A549 (cell line): ENCODE results near the gene HOXD9. TPM values are rescaled to one million over a fixed set of nuclear protein-coding genes. Genes with fewer than 3 reads are reported as not detected.

Experiments
- ATAC-seq, 2 experiments: fragments of 200-7000 bp in 1 of 2; fragments of >200 bp in 1 of 2; cut with Nextera tagmentation in 1 of 2; cut with Tn5 transposase in 1 of 2; 3 replicates each; pipeline versions ENCODE4 v1.8.0 to v1.9.1; 2018 to 2020; ENCODE audit warnings: mild to moderate bottlenecking in 1 of 2, moderate library complexity in 1 of 2
- CTCF ChIA-PET: fragments of 300-600 bp; sonication (Branson Sonifier 250); formaldehyde crosslinking; extraction: SDS; loops from one replicate; lab custom pipeline; 2021; ENCODE audit warnings: antibody characterized with exemption, inconsistent platforms; lab: Yijun Ruan, JAX
- POLR2A ChIA-PET: fragments of 350-600 bp; formaldehyde crosslinking; extraction: SDS; loops from one replicate; lab custom pipeline; 2021; ENCODE audit warnings: antibody characterized with exemption, inconsistent platforms; lab: Yijun Ruan, JAX
- DNase-seq, 2 experiments: peaks; one replicate each; pipeline versions ENCODE4 v3.0.0 to v3.0.0-alpha.2; 2011 to 2016; ENCODE audit warnings: low read depth in 1 of 2, low spot score in 1 of 2
- FAIRE-seq: peaks from 2 replicates; lab custom pipeline; 2011; peaks lifted over from hg19 to GRCh38; lab: Jason Lieb, UNC
- H3K27ac ChIP-seq, 2 experiments: fragments of >200 bp; sonication (Bioruptor Twin); formaldehyde crosslinking; 3 replicates each; pipeline ENCODE4 v1.5.1; 2016 to 2017
- H3K4me1 ChIP-seq: fragments of >200 bp; sonication (Bioruptor Twin); formaldehyde crosslinking; 3 replicates; pipeline ENCODE4 v1.6.1; 2016
- H3K4me2 ChIP-seq: fragments of >200 bp; sonication (Bioruptor Twin); formaldehyde crosslinking; 3 replicates; pipeline ENCODE4 v1.6.1; 2016
- H3K4me3 ChIP-seq: fragments of >200 bp; sonication (Bioruptor Twin); formaldehyde crosslinking; 3 replicates; pipeline ENCODE4 v1.5.1; 2016
- H3K9me3 ChIP-seq: fragments of >200 bp; sonication (Bioruptor Twin); formaldehyde crosslinking; 3 replicates; pipeline ENCODE4 v1.6.1; 2016
- CEBPB ChIP-seq, 2 experiments: fragments of >200 bp in 1 of 2; sonication (Bioruptor Twin) in 1 of 2; formaldehyde crosslinking in 1 of 2; IDR thresholded peaks; 2 replicates each; pipeline ENCODE4 v1.6.1; 2012 to 2016
- CHD2 ChIP-seq: fragments of 150-350 bp; IDR thresholded peaks from 2 replicates; pipeline ENCODE4 v1.6.1; 2014; ENCODE audit warnings: low read length; ENCODE audit not compliant: partially characterized antibody
- EHMT2 ChIP-seq: fragments of 200-600 bp; sonication (generic); IDR thresholded peaks from 2 replicates; pipeline ENCODE4 v1.6.1; 2016; ENCODE audit warnings: antibody characterized with exemption, low read depth, mild to moderate bottlenecking, moderate library complexity
- HOXB5 ChIP-seq: fragments of 250-450 bp; sonication (Bioruptor Pico); IDR thresholded peaks from 2 replicates; pipeline ENCODE4 v1.5.0; 2020; ENCODE audit warnings: mild to moderate bottlenecking, moderate library complexity
- KDM1A ChIP-seq: fragments of 200-600 bp; sonication (generic); IDR thresholded peaks from 2 replicates; pipeline ENCODE4 v1.6.1; 2016; ENCODE audit warnings: low read depth, mild to moderate bottlenecking
- MAFK ChIP-seq: fragments of 450-650 bp; IDR thresholded peaks from 2 replicates; pipeline ENCODE4 v1.6.1; 2014; ENCODE audit not compliant: partially characterized antibody
- MAZ ChIP-seq: fragments of 150-350 bp; IDR thresholded peaks from 2 replicates; pipeline ENCODE4 v1.6.1; 2014; ENCODE audit warnings: antibody characterized with exemption, low read depth, low read length, borderline replicate concordance
- POLR2AphosphoS2 ChIP-seq: conservative IDR thresholded peaks from 2 replicates; pipeline ENCODE4 v1.6.1; 2012; ENCODE audit warnings: low read length, improper control_type of control experiment, inconsistent platforms
- RAD21 ChIP-seq, 2 experiments: fragments of >200 bp in 1 of 2; sonication (Bioruptor Twin) in 1 of 2; formaldehyde crosslinking in 1 of 2; IDR thresholded peaks in 1 of 2; conservative IDR thresholded peaks in 1 of 2; 2 replicates in 1 of 2; 3 replicates in 1 of 2; pipeline ENCODE4 v1.6.1; 2012 to 2018; ENCODE audit warnings: inconsistent platforms in 1 of 2
- SMC3 ChIP-seq: fragments of >200 bp; sonication (Bioruptor Twin); formaldehyde crosslinking; IDR thresholded peaks from 3 replicates; pipeline ENCODE4 v1.6.1; 2018; ENCODE audit warnings: inconsistent platforms
- TP53 ChIP-seq: fragments of 250-450 bp; sonication (Bioruptor Pico); IDR thresholded peaks from 2 replicates; pipeline ENCODE4 v1.5.0; 2021; ENCODE audit warnings: mild to moderate bottlenecking, moderate library complexity
- ZC3H11A ChIP-seq: fragments of 450-650 bp; IDR thresholded peaks from 2 replicates; pipeline ENCODE4 v1.6.1; 2014; ENCODE audit warnings: antibody characterized with exemption, mild to moderate bottlenecking
- ZNF302 ChIP-seq: fragments of 250-450 bp; sonication (Bioruptor Pico); IDR thresholded peaks from 2 replicates; pipeline ENCODE4 v1.9.0; 2021; ENCODE audit warnings: inconsistent platforms, mild to moderate bottlenecking, moderate library complexity
- WGBS: methylation state at CpG from one replicate; pipeline ENCODE4 v1.1.6; 2017; ENCODE audit errors: missing lambda C conversion rate; 5-methylcytosine and 5-hydroxymethylcytosine counted together
- polyA plus RNA-seq, 4 experiments: library from polyadenylated mRNA; depleted of rRNA in 3 of 4; stranded (reverse); fragments of >200 nt; fragmentation: RNase III in 1 of 4; extraction: RNeasy Plus Mini Kit Qiagen cat#74134 plus additional on column Dnase treatment in 1 of 4; gene quantifications; 2 replicates in 3 of 4; 3 replicates in 1 of 4; pipeline ENCODE4 v1.2.3, GENCODE V29; 2011 to 2017
- TF ChIP-seq, protein P1 (sequence below): fragments of >200 bp; sonication (Bioruptor Twin); formaldehyde crosslinking; IDR thresholded peaks from 2 replicates; pipeline ENCODE4 v1.6.1; 2016
- TF ChIP-seq, protein P2 (sequence below): fragments of 150-350 bp; IDR thresholded peaks from 2 replicates; pipeline ENCODE4 v1.6.1; 2014; ENCODE audit warnings: low read depth, mild to moderate bottlenecking, low read length
- TF ChIP-seq, protein P3 (sequence below): IDR thresholded peaks from 2 replicates; pipeline ENCODE4 v1.6.1; 2012
- TF ChIP-seq, protein P4 (sequence below): fragments of >200 bp; sonication (Bioruptor Twin); formaldehyde crosslinking; IDR thresholded peaks from 3 replicates; pipeline ENCODE4 v1.5.1; 2016
- TF ChIP-seq, protein P5 (sequence below): IDR thresholded peaks from 2 replicates; pipeline ENCODE4 v1.6.1; 2012

The HOXD9 gene
- polyA plus RNA-seq, 2 of the 4 experiments (the other 2 are of a cell fraction): 0.45 to 1.0 TPM

DNA sequence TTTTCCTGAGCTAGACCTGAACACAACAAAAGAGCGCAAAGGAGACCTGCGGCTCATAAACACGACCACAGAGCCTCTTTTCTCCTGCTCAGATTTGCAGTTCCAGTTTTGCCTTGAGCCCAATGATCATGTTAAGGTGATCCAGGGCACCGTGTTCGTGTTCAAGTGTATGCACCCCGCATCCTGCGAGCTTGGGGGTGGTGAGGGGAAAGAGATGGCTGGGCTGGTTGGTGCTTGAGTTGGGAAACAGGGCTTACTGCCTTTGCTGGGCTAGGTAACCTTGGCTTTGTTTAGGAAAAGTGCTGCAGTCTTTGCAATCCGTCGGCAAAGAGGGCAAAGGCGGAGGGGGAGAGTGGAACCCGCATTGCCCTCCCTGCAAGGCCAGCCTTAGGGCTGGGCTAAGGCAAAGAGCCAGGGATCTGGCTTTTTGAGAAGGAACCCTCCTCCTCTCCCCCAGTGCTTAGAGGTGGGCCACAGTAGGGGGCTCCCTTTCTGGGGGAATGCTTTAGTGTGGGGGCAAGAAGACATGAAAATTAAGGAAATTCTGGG is 4.6 kb upstream of the HOXD9 start:
- Histone ChIP-seq H3K4me1 (0 out of 3 replicates have a peak, but pooled peaks cover 3% of the 10 kb centered on the region), H3K4me2 (no peak overlapping the region), H3K9me3 (no peaks in the 10 kb centered on the region), H3K4me3 (no peak overlapping the region), H3K27ac (no peak overlapping the region)
- TF ChIP-seq EHMT2: no peak
- TF ChIP-seq, protein P1, sequence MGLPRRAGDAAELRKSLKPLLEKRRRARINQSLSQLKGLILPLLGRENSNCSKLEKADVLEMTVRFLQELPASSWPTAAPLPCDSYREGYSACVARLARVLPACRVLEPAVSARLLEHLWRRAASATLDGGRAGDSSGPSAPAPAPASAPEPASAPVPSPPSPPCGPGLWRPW: no peak
- no peak for TF ChIP-seq CEBPB (IDR thresholded peaks at IDR 0.05)
- FAIRE-seq (no peak), DNase-seq (no peak), ATAC-seq (no peak)
- CTCF ChIA-PET: interaction anchor here (0.8 to 3.6 kb wide), 7 partner anchors 9 to 1044 kb away, joined by 3 to 22 read pairs (median 3); no protein-coding TSS in a partner anchor
- POLR2A ChIA-PET: no interaction called here
- 91% methylated on average over 11 of the region's 11 CpGs for WGBS

DNA sequence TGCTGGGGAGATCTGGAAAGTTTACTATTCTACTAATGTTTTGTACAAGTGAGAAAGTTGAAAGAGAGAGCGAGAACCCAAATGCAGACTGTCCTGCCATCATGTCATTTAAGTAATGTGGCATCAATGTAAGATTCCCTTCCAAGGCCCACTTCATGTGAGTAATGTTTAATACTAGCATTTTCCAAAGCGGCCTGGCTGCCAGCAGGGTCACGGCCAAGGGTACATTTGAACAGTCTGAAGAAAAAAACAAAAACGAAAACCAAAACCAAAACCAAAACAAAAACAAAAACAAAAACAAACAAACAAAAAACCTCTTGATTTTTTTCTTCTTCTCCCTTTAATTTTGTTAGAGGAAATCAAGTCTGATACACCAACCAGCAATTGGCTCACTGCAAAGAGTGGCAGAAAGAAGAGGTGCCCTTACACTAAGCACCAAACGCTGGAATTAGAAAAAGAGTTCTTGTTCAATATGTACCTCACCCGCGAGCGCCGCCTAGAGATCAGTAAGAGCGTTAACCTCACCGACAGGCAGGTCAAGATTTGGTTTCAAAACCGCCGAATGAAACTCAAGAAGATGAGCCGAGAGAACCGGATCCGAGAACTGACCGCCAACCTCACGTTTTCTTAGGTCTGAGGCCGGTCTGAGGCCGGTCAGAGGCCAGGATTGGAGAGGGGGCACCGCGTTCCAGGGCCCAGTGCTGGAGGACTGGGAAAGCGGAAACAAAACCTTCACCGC is 3.7 kb upstream of the HOXD9 start:
- H3K27ac ChIP-seq: peak overlapping the region in 1 of 2 experiments; percentile 30; a peak in 1 of 6 replicates
- 22% methylated on average over 24 of the region's 24 CpGs for WGBS
- H3K4me3 ChIP-seq: peak overlapping the region; percentile 30; the same call in 2 of the 3 replicates
- FAIRE-seq (no peak), ATAC-seq (peak; percentile 31 to 46; a peak in 3 of 6 replicates), DNase-seq (peak; percentile 63 to 79)
- no peaks in the 10 kb centered on the region for H3K9me3 ChIP-seq
- CTCF ChIA-PET: interaction anchor here (0.8 to 3.6 kb wide), 4 partner anchors 8 to 696 kb away, joined by 3 to 22 read pairs (median 6); no protein-coding TSS in a partner anchor
- no peak for TF ChIP-seq POLR2AphosphoS2
- TF ChIP-seq, protein P2, sequence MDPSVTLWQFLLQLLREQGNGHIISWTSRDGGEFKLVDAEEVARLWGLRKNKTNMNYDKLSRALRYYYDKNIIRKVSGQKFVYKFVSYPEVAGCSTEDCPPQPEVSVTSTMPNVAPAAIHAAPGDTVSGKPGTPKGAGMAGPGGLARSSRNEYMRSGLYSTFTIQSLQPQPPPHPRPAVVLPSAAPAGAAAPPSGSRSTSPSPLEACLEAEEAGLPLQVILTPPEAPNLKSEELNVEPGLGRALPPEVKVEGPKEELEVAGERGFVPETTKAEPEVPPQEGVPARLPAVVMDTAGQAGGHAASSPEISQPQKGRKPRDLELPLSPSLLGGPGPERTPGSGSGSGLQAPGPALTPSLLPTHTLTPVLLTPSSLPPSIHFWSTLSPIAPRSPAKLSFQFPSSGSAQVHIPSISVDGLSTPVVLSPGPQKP: no peak
- TF ChIP-seq MAZ: no peak
- TF ChIP-seq EHMT2: no peak
- no peak for TF ChIP-seq ZNF302 (CRISPR knock-in tag)
- TF ChIP-seq SMC3: 0 out of 3 replicates have a peak, but pooled peaks have one; percentile 20
- no peak for TF ChIP-seq ZC3H11A
- TF ChIP-seq, protein P3, sequence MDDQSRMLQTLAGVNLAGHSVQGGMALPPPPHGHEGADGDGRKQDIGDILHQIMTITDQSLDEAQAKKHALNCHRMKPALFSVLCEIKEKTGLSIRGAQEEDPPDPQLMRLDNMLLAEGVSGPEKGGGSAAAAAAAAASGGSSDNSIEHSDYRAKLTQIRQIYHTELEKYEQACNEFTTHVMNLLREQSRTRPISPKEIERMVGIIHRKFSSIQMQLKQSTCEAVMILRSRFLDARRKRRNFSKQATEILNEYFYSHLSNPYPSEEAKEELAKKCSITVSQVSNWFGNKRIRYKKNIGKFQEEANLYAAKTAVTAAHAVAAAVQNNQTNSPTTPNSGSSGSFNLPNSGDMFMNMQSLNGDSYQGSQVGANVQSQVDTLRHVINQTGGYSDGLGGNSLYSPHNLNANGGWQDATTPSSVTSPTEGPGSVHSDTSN: no peak
- TF ChIP-seq, protein P4, sequence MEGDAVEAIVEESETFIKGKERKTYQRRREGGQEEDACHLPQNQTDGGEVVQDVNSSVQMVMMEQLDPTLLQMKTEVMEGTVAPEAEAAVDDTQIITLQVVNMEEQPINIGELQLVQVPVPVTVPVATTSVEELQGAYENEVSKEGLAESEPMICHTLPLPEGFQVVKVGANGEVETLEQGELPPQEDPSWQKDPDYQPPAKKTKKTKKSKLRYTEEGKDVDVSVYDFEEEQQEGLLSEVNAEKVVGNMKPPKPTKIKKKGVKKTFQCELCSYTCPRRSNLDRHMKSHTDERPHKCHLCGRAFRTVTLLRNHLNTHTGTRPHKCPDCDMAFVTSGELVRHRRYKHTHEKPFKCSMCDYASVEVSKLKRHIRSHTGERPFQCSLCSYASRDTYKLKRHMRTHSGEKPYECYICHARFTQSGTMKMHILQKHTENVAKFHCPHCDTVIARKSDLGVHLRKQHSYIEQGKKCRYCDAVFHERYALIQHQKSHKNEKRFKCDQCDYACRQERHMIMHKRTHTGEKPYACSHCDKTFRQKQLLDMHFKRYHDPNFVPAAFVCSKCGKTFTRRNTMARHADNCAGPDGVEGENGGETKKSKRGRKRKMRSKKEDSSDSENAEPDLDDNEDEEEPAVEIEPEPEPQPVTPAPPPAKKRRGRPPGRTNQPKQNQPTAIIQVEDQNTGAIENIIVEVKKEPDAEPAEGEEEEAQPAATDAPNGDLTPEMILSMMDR: peak; percentile 75
- TF ChIP-seq CHD2: no peak
- no peak for TF ChIP-seq KDM1A
- TF ChIP-seq MAFK: no peak
- no peak for TF ChIP-seq HOXB5 (CRISPR knock-in tag)
- TF ChIP-seq, protein P5, sequence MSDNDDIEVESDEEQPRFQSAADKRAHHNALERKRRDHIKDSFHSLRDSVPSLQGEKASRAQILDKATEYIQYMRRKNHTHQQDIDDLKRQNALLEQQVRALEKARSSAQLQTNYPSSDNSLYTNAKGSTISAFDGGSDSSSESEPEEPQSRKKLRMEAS: no peak
- no peak for TF ChIP-seq TP53 (CRISPR knock-in tag)
- peak; percentile 22; a peak in 1 of 5 replicates for TF ChIP-seq RAD21 (conservative IDR thresholded peaks at IDR 0.05 in 1 of 2, IDR thresholded peaks at IDR 0.05 in 1 of 2)
- POLR2A ChIA-PET: no interaction called here
- peak overlapping the region; percentile 83 for H3K4me2 ChIP-seq
- H3K4me1 ChIP-seq: 0 out of 3 replicates have a peak, but pooled peaks cover 3% of the 10 kb centered on the region
